GM18861 (cell line): ENCODE results near the gene PARN.
"Not testable (repeated sequence)": the region's sequence is repeated elsewhere in the genome, so short reads cannot be mapped to it uniquely, and the experiment has no call there.

ENCODE experiments used
- ATAC-seq: cut with Tn5 transposase; IDR thresholded peaks from one replicate; pipeline ENCODE4 v1.9.1; 2021; ENCODE audit not compliant: unreplicated experiment

Gene PARN

DNA sequence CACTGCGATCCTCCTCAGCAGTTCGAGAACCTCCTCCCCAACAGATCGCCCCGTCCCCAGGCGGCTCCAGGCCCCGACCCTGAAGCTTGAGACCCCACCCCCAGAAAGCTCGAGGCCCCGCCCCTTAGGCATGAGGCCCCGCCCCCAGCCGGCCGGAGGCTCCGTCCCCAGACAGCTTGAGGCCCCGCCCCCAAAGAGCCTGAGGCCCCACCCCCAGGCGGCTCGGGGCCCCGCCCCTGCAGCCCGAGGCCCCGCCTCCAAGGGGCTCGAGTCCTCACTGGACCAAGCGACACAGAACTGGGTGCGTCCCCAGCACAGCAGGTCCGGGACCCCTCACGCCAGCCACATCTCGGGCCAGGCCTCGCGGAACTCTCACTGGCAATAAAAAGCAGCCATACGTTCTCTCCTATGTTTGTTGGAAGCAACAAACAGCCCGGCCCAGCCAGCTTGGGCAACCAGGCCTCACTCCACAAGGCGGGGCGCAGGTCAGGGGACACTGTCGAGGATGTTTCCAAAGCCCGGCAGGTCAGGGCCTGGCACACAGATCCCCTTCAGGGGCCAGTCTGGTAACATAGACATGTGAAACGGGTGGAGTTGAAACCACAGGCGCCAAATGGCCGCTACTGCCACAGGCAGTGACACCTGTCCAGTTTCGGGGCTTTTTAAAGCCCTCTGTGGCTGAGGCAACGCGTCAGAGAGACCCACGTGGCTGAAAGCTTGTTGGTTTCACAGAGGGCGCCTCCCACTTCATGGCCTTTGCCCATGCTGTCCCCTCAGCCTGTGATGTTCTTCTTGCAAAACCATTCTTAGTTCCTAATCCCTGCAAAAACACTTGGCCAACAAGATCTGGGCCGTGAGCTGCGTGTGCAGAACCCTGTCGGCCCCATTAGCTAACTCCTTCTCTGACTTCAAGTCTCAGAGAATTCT lies 224.2 kb downstream of the PARN start:
- peak; percentile 88 for ATAC-seq

GRCh38 chr16:14403001-14403389 lies 227.1 kb downstream of the PARN start:
- ATAC-seq: not testable (repeated sequence)

GRCh38 chr16:14402114-14403000 lies 227.7 kb downstream of the PARN start:
- not testable (repeated sequence) for ATAC-seq

- ATAC-seq: not testable (repeated sequence)
These were observed 228.4 kb downstream of the PARN start for GRCh38 chr16:14401711-14402061.

GRCh38 chr16:14400978-14401710 lies 228.9 kb downstream of the PARN start:
- ATAC-seq: not testable (repeated sequence)

DNA sequence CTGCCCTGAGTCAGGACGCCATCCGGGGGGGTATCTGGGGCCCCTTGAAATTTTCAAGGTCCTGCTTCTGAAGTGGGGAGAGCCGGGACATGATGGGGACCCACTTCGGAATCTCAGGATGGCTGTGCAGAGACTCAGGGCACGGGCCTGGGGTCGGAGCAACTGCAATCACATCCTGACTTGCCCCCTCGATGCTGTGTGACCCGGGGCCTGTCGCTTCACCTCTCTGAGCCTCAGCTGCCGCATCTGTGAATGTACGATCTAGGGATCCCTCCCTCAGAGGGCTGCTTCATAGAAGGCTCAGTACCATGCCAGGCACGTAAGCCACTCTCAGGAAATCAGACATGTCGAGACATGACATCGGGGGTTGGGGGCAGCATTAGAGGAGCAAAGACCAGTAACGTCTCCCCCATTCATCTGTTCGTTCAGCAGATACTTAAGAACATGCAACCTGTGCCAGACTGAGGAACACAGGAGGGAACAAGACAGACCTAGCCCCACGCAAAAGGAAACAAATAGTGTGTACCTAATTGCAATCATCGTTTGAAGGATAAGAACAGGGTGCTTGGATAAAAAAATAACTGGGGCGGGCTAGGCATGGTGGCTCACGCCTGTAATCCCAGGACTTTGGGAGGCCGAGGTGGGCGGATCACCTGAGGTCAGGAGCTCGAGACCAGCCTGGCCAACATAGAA lies 229.6 kb downstream of the PARN start:
- ATAC-seq: no peak

GRCh38 chr16:14399378-14400284 lies 230.4 kb downstream of the PARN start:
- ATAC-seq: peak; percentile 57

DNA sequence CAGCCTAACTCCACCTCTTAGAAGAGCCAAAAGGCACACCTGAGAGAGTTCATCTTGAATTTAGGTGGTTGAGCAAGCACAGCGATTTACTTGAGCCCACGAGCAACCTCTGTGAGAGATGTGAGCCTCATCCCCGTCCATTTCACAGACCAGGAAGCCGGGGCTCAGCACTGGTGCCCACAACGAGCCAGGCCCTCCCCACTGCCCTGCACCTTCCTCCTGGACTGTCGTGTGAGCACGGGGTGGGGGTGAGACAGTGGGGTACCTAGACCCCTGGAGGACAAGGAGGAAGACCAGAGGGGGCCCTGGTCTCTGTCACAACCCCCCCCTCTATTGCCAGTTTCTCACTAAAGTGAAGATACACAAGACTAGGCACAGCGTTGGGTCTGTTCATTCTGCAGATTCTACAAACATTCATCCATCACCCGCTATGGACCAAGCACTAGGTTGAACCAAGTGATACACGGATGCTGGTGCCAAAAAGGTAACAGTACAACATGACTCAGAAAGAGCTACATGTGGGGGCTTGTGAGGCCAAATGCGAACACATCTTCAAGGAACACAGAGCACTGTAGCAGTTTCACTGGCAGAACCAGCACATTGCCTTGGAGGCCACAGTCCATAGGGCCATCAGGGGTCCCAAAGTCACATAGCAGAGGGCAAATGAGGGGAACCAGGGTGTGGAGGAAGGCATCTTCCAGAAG lies 231.9 kb downstream of the PARN start:
- ATAC-seq: no peak

DNA sequence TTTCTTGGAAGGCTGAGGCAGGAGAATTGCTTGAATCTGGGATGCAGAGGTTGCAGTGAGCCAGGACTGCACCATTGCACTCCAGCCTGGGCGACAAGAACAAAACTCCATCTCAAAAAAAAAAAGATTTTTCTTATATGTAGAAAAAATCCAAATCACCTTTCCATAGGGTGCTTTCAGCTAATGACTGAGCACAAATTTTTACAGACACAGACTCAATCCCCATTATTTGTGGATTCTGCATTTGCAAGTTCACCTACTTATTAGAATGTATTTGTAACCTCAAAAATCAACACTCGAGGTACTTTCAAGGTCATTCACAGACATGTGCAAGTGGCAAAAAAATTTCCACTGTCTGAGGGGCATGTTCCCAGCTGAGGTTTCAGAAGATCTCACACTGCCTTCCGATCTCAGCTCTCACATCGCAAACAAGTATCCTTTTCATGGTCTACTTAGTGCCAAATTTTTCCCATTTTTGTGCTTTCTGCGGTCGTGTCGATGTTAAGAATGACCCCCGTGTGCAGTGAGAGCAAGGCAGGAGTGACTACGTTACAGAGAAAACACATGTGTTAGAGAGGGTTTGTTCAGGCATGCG lies 234.3 kb downstream of the PARN start:
- not testable (repeated sequence) for ATAC-seq

GRCh38 chr16:14394834-14395233 lies 235.2 kb downstream of the PARN start:
- ATAC-seq: no peak

DNA sequence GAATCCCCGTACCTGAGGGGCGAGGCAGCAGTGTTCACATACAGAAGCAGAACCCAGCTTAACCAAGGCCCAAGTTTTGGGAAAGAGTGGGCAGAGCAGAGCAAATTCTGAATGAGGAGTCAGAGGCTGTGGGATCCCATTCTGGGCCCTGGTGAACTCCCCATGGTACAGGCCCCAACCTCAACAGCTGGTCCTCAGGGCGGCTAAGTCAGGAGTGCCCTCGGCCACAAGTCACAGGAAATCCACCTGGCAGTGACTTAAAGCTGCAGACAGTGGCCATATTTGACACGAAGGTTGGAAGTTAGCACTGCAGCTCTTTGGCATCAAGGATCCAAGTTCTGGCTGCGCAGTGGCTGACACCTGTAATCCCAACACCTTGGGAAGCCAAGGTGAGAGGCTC lies 237.1 kb downstream of the PARN start:
- no peak for ATAC-seq

DNA sequence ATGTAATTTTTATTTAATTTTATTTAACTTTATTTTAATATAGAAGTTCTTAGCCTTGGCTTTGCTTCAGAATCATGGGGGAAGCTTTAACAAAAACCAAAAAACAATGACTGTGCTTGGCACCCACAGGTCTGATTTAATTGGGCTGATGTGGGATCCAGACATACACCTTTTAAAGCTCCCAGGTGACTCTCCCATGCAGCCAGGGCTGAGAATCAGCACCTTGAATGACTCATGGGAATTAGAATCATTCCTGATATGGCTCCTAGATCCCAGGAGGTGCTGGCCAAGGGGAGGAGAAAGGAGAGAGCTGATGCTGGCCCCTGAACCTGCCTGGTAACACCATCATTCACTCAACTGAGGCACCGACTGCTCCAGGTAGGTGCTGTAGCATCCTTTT lies 240.7 kb downstream of the PARN start:
- ATAC-seq: no peak

- no peak for ATAC-seq
These were observed 241.8 kb downstream of the PARN start for GRCh38 chr16:14388243-14388642.

DNA sequence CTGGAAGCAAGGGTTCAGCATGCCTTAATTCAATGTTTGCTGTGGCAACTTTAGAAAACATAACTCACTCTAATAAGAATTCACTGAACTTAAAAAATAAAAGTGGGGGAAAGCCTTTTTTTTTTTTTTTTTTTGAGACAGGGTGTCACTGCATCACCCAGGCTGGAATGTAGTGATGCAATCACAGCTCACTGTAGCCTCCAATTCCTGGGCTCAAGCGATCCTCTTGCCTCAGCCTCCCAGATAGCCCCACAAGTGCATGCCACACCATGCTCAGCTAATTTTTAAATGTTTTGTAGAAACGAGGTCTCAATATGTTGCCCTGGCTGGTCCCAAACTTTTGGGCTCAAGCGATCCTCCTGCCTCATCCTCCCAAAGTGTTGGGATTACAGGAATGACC lies 243.9 kb downstream of the PARN start:
- no peak for ATAC-seq
